HG03439 (cell line): Measurements from ENCODE around the gene RPS6KA2.
"Not testable (repeated sequence)": the region's sequence is repeated elsewhere in the genome, so short reads cannot be mapped to it uniquely, and the experiment has no call there.

Source experiments
- ATAC-seq: cut with Tn5 transposase; IDR thresholded peaks from one replicate; pipeline ENCODE4 v1.9.1; 2021; ENCODE audit warnings: mild to moderate bottlenecking, moderate library complexity; ENCODE audit not compliant: unreplicated experiment

RPS6KA2 gene

GRCh38 chr6:166411271-166411670, 215.8 kb downstream of the RPS6KA2 start:
- ATAC-seq, result no peak

GRCh38 chr6:166410426-166410935, 216.6 kb downstream of the RPS6KA2 start:
- no peak for ATAC-seq

- ATAC-seq, result no peak
Observed at GRCh38 chr6:166408936-166409755, 217.9 kb downstream of the RPS6KA2 start.

- ATAC-seq, result no peak
Observed at GRCh38 chr6:166406197-166406596, 220.9 kb downstream of the RPS6KA2 start.

- ATAC-seq, result no peak
Observed at GRCh38 chr6:166405386-166405785, 221.7 kb downstream of the RPS6KA2 start.

- no peak for ATAC-seq
Observed at GRCh38 chr6:166402582-166403277, 224.3 kb downstream of the RPS6KA2 start.

- peak; percentile 67 for ATAC-seq
Observed at GRCh38 chr6:166400649-166401250, 226.3 kb downstream of the RPS6KA2 start.

GRCh38 chr6:166400181-166400580, 226.9 kb downstream of the RPS6KA2 start:
- no peak for ATAC-seq

- ATAC-seq, result no peak
Observed at GRCh38 chr6:166398348-166398747, 228.7 kb downstream of the RPS6KA2 start.

GRCh38 chr6:166397849-166398248, 229.2 kb downstream of the RPS6KA2 start:
- no peak for ATAC-seq

- ATAC-seq, result no peak
Observed at GRCh38 chr6:166395778-166396177, 231.3 kb downstream of the RPS6KA2 start.

- no peak for ATAC-seq
Observed at GRCh38 chr6:166395351-166395750, 231.7 kb downstream of the RPS6KA2 start.

- no peak for ATAC-seq
Observed at GRCh38 chr6:166394036-166394892, 232.8 kb downstream of the RPS6KA2 start.

GRCh38 chr6:166393535-166393823, 233.6 kb downstream of the RPS6KA2 start:
- no peak for ATAC-seq

GRCh38 chr6:166392755-166393534, 234.1 kb downstream of the RPS6KA2 start:
- ATAC-seq, result not testable (repeated sequence)

GRCh38 chr6:166389119-166389518, 237.9 kb downstream of the RPS6KA2 start:
- ATAC-seq, result no peak

- ATAC-seq, result no peak
Observed at GRCh38 chr6:166388290-166389004, 238.6 kb downstream of the RPS6KA2 start.

- ATAC-seq, result no peak
Observed at GRCh38 chr6:166387642-166388289, 239.3 kb downstream of the RPS6KA2 start.

GRCh38 chr6:166387098-166387497, 240.0 kb downstream of the RPS6KA2 start:
- ATAC-seq, result not testable (repeated sequence)
